Brain microvascular endothelial cell (primary cell): ENCODE data around the gene PSMG4.

Experiments used
- DNase-seq: peaks from one replicate; pipeline ENCODE4 v3.0.0-alpha.2; 2020
- H3K27ac ChIP-seq: fragments of 250-450 bp; sonication (Bioruptor Pico); 2 replicates; pipeline ENCODE4 v1.5.1; 2020; ENCODE audit warnings: mild to moderate bottlenecking, moderate library complexity
- H3K27me3 ChIP-seq: fragments of 250-450 bp; sonication (Bioruptor Pico); replicated peaks from 2 replicates; pipeline ENCODE4 v1.5.1; 2020; ENCODE audit warnings: mild to moderate bottlenecking
- H3K36me3 ChIP-seq: fragments of 250-450 bp; sonication (Bioruptor Pico); replicated peaks from 2 replicates; pipeline ENCODE4 v1.5.1; 2020; ENCODE audit warnings: mild to moderate bottlenecking
- H3K4me3 ChIP-seq: 2 replicates; pipeline ENCODE4 v1.5.1; 2011; ENCODE audit warnings: low read depth, mild to moderate bottlenecking, control low read depth, low read length, moderate library complexity
- CTCF ChIP-seq: IDR thresholded peaks from 2 replicates; pipeline ENCODE4 v1.5.1; 2011; ENCODE audit warnings: low read depth, mild to moderate bottlenecking, moderate library complexity, low read length, control low read depth, inconsistent platforms; ENCODE audit errors: missing control alignments
- in situ Hi-C: cut with HindIII; loops from 2 replicates; pipeline ENCODE4 v1.10.0; 2017; ENCODE audit warnings: low sequenced_read_pairs, low pct_ligation_motif_present

Gene PSMG4

GRCh38 chr6:3304500-3305215 is 45.9 kb downstream of the PSMG4 start:
- H3K4me3 ChIP-seq, result no peak overlapping the region
- DNase-seq, result no peak
- no peak overlapping the region for H3K27ac ChIP-seq
- TF ChIP-seq CTCF, result no peak
- in situ Hi-C loops, result no loop called here
- no peaks in the 10 kb centered on the region for H3K27me3 ChIP-seq
- H3K36me3 ChIP-seq, result no peaks in the 10 kb centered on the region

GRCh38 chr6:3305216-3305565 is 46.4 kb downstream of the PSMG4 start:
- in situ Hi-C loops, result no loop called here
- Histone ChIP-seq H3K27ac (no peak overlapping the region), H3K4me3 (no peak overlapping the region), H3K36me3 (no peaks in the 10 kb centered on the region), H3K27me3 (no peaks in the 10 kb centered on the region)
- TF ChIP-seq CTCF, result no peak
- DNase-seq, result no peak

DNA sequence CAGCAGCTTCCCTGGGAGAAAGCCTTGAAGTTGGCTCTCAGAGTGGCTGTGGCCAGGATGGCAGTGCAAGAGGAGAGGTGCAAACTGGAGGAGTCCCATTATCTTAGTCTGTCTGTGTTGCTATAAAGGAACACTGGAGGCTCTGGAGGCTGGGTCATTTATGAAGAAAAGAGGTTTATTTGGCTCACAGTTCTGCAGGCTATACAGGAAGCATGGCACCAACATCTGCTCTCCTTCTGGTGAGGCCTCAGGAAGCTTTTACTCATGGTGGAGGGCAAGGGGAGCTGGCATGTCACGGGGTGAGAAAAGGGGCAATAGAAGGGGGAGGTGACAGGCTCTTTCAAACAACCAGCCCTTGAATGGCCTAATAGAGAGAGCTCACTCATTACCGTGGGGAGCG is 47.1 kb downstream of the PSMG4 start:
- no peaks in the 10 kb centered on the region for H3K27me3 ChIP-seq
- H3K4me3 ChIP-seq, result no peak overlapping the region
- in situ Hi-C loops, result no loop called here
- no peak overlapping the region for H3K27ac ChIP-seq
- no peaks in the 10 kb centered on the region for H3K36me3 ChIP-seq
- TF ChIP-seq CTCF, result no peak
- DNase-seq, result no peak

DNA sequence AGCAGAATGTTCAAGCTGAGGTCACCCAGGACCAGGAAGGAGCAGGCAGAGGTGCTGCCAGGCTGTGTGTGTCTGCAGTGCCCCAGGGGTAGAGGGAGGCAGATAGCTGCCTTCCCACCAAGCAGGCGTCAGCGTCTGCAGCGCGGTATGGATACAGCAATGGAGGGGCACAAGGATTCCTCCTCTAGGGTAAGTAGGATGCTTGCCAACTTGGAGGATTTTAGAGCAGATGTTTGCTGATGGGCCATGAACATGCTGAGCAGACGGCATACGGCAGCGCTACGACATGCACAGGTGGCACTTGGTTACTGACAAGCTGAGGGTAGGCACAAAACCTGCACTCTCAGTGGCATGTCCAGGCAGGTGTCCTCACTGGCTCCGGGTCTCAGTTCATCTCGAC is 48.1 kb downstream of the PSMG4 start:
- in situ Hi-C loops, result no loop called here
- no peak overlapping the region for H3K4me3 ChIP-seq
- no peak for TF ChIP-seq CTCF

GRCh38 chr6:3307436-3307835 is 48.7 kb downstream of the PSMG4 start:
- Histone ChIP-seq H3K36me3 (no peaks in the 10 kb centered on the region), H3K27me3 (no peaks in the 10 kb centered on the region), H3K27ac (no peak overlapping the region), H3K4me3 (no peak overlapping the region)
- no peak for TF ChIP-seq CTCF
- DNase-seq, result no peak
- in situ Hi-C loops, result no loop called here

More for the DNA sequence above, 48.1 kb downstream of the PSMG4 start:
- no peak for DNase-seq
- Histone ChIP-seq H3K27me3 (no peaks in the 10 kb centered on the region), H3K27ac (no peak overlapping the region), H3K36me3 (no peaks in the 10 kb centered on the region)

GRCh38 chr6:3308106-3308505 is 49.4 kb downstream of the PSMG4 start:
- in situ Hi-C loops, result no loop called here
- H3K27ac ChIP-seq, result no peak overlapping the region
- H3K36me3 ChIP-seq, result no peaks in the 10 kb centered on the region
- no peaks in the 10 kb centered on the region for H3K27me3 ChIP-seq
- no peak overlapping the region for H3K4me3 ChIP-seq
- no peak for DNase-seq
- TF ChIP-seq CTCF, result no peak
